IPS-15b (cell line): ENCODE data around the gene MYO1H.
"Not testable (repeated sequence)": the region's sequence is repeated elsewhere in the genome, so short reads cannot be mapped to it uniquely, and the experiment has no call there.

Source experiments
- H3K27me3 ChIP-seq: one replicate; pipeline ENCODE4 v1.6.1; 2013; ENCODE audit warnings: low read length; ENCODE audit not compliant: control insufficient read depth, insufficient read depth
- H3K36me3 ChIP-seq: one replicate; pipeline ENCODE4 v1.6.1; 2013; ENCODE audit warnings: low read length; ENCODE audit not compliant: control insufficient read depth, insufficient read depth
- H3K4me1 ChIP-seq: one replicate; pipeline ENCODE4 v1.6.1; 2013; ENCODE audit warnings: mild to moderate bottlenecking, low read length; ENCODE audit not compliant: control insufficient read depth, insufficient read depth
- H3K4me3 ChIP-seq: one replicate; pipeline ENCODE4 v1.5.1; 2013; ENCODE audit warnings: low read depth, low read length
- H3K9ac ChIP-seq: one replicate; pipeline ENCODE4 v1.6.1; 2013; ENCODE audit warnings: low read depth, mild to moderate bottlenecking, low read length
- H3K9me3 ChIP-seq: one replicate; pipeline ENCODE4 v1.6.1; 2013; ENCODE audit warnings: mild to moderate bottlenecking, low read length; ENCODE audit not compliant: control insufficient read depth, insufficient read depth

The MYO1H gene

GRCh38 chr12:109321294-109321693, 26.4 kb upstream of the MYO1H start:
- H3K27me3 ChIP-seq, H3K9ac ChIP-seq, H3K4me1 ChIP-seq, H3K36me3 ChIP-seq, H3K4me3 ChIP-seq, H3K9me3 ChIP-seq: not testable (repeated sequence)

GRCh38 chr12:109329003-109329402, 18.7 kb upstream of the MYO1H start:
- Histone ChIP-seq H3K4me3 (no peak overlapping the region), H3K9ac (no peak overlapping the region), H3K36me3 (no peaks in the 10 kb centered on the region), H3K4me1 (no peaks in the 10 kb centered on the region), H3K27me3 (no peaks in the 10 kb centered on the region), H3K9me3 (no peaks in the 10 kb centered on the region)

DNA sequence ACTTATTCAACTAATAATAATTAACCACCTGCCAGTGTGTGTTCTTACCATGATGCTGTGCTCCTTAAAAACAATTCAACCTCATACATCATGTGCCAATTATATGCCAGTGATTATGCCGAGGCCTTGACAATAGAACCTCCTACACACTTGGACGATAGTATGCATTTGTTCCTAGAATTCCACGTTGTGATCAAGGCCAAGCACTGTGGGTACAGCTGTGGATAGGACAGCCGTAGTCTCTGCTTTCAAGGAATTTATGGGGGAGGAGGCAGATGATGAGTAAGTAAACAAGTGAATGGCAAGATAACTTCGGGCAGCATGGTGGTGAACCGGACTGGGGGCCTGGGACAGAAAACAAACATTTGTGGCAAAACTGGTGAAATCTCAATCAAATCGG, 18.0 kb upstream of the MYO1H start:
- Histone ChIP-seq H3K4me3 (no peak overlapping the region), H3K4me1 (no peaks in the 10 kb centered on the region), H3K36me3 (no peaks in the 10 kb centered on the region), H3K9me3 (no peaks in the 10 kb centered on the region), H3K27me3 (no peaks in the 10 kb centered on the region), H3K9ac (no peak overlapping the region)

DNA sequence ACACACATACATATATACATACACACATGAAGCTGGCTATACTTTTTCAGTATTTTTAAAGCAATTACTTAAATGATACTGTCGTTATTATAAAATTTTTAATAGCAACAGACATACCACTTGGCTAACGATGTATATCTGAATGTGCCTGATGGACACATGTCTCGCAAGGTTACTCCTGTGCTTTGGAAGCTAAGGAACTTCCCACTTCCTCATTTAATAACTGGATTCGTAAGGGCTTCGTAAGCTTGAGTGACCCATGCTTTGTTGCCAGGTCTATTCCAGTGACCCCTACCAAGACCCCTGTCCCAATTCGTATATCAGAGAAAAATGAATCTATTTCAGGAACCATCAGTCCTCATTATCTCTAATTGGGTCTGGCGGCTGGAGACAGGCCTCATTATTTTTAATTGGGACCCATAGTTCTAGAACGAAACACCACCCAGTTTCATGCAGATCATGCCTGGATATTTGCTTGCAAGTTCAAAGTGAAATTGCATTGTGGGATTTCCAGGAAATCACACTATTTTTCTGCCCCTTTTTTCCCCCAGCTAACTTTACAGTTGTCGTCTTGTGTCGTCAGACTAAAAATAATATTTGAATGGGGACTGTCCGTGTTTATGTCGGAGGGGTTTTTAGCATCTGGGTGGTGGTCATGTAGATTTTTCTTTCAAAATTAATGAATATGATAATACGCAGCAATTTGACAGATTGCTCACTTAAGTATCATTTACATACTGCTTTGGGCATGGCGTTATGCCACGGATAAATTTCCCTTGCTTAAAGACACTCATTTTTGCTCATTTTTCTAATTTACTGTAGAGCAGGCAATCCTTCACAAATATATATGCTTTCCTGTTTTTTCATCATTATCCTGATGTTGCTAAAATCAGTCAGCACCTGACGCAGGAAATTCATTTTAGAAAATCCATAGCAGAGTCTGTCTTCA, 17.1 kb upstream of the MYO1H start:
- Histone ChIP-seq H3K9ac (no peak overlapping the region), H3K4me1 (no peaks in the 10 kb centered on the region), H3K4me3 (no peak overlapping the region), H3K9me3 (no peaks in the 10 kb centered on the region), H3K36me3 (no peaks in the 10 kb centered on the region), H3K27me3 (no peaks in the 10 kb centered on the region)

GRCh38 chr12:109331301-109331952, 16.3 kb upstream of the MYO1H start:
- H3K4me1 ChIP-seq, result no peaks in the 10 kb centered on the region
- H3K9me3 ChIP-seq, result no peaks in the 10 kb centered on the region
- H3K36me3 ChIP-seq, result no peaks in the 10 kb centered on the region
- H3K27me3 ChIP-seq, result no peaks in the 10 kb centered on the region
- no peak overlapping the region for H3K9ac ChIP-seq
- H3K4me3 ChIP-seq, result no peak overlapping the region

DNA sequence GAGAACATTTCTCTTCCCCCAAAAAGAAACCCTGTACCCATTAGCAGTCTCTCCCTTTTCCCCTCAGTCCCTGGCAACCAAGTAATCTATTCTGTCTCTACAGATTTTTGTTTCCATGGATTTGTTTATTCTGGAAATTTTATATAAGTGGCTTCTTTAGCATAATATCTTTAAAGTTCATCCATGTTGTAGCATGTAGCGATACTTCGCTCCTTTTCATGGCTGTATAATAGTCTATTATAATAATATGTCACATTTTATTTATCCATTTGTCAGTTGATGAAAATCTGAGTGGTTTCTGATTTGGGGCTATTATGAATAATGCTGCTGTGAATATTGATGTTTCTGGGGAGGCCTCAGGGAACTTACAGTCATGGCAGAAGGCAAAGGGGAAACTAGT, 12.8 kb upstream of the MYO1H start:
- H3K9ac ChIP-seq, result no peak overlapping the region
- no peaks in the 10 kb centered on the region for H3K36me3 ChIP-seq
- no peaks in the 10 kb centered on the region for H3K4me1 ChIP-seq
- no peak overlapping the region for H3K4me3 ChIP-seq
- no peaks in the 10 kb centered on the region for H3K9me3 ChIP-seq
- no peaks in the 10 kb centered on the region for H3K27me3 ChIP-seq

- Histone ChIP-seq H3K36me3 (no peaks in the 10 kb centered on the region), H3K27me3 (no peaks in the 10 kb centered on the region), H3K9me3 (no peaks in the 10 kb centered on the region)
These were observed 11.1 kb upstream of the MYO1H start for GRCh38 chr12:109336593-109336992.

GRCh38 chr12:109343677-109344076, 4.0 kb upstream of the MYO1H start:
- Histone ChIP-seq H3K9ac (no peak overlapping the region), H3K4me3 (no peak overlapping the region), H3K36me3 (no peaks in the 10 kb centered on the region), H3K9me3 (no peaks in the 10 kb centered on the region), H3K27me3 (no peaks in the 10 kb centered on the region), H3K4me1 (no peaks in the 10 kb centered on the region)

More at GRCh38 chr12:109336593-109336992, 11.1 kb upstream of the MYO1H start:
- no peak overlapping the region for H3K4me3 ChIP-seq
- no peaks in the 10 kb centered on the region for H3K4me1 ChIP-seq
- no peak overlapping the region for H3K9ac ChIP-seq

- Histone ChIP-seq H3K4me3 (no peak overlapping the region), H3K9ac (no peak overlapping the region), H3K4me1 (no peaks in the 10 kb centered on the region), H3K36me3 (no peaks in the 10 kb centered on the region), H3K9me3 (no peaks in the 10 kb centered on the region), H3K27me3 (no peaks in the 10 kb centered on the region)
These were observed 2.3 kb upstream of the MYO1H start for GRCh38 chr12:109345428-109345827.

DNA sequence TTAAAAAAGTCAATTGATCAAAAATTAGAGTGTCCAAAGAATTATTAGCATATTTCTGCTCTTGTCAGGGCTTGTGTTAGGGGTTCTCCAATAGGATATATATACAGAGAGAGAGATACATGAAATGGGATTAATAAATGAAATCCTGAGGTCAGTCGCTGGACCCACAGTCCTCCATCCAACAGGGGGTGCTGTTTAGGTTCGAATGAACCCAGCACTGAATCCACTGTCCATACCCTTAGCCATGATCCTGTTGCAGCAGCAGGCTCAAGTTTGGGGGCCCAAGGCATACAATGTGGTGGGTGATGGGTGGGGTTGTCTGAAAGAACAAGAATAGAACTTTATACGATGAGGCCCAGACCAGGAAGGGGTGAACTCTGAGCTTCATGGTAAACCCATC, 780 bp upstream of the MYO1H start:
- Histone ChIP-seq H3K4me1 (no peaks in the 10 kb centered on the region), H3K4me3 (no peak overlapping the region), H3K9ac (no peak overlapping the region), H3K36me3 (no peaks in the 10 kb centered on the region), H3K27me3 (no peaks in the 10 kb centered on the region), H3K9me3 (no peaks in the 10 kb centered on the region)

- Histone ChIP-seq H3K4me1 (no peaks in the 10 kb centered on the region), H3K9ac (no peak overlapping the region), H3K9me3 (no peaks in the 10 kb centered on the region), H3K4me3 (no peak overlapping the region), H3K36me3 (no peaks in the 10 kb centered on the region), H3K27me3 (no peaks in the 10 kb centered on the region)
These were observed 4.5 kb downstream of the MYO1H start for GRCh38 chr12:109352184-109352583.

GRCh38 chr12:109356577-109356976, 8.9 kb downstream of the MYO1H start:
- H3K4me1 ChIP-seq, result no peaks in the 10 kb centered on the region
- H3K9ac ChIP-seq, result no peak overlapping the region
- no peaks in the 10 kb centered on the region for H3K27me3 ChIP-seq
- H3K9me3 ChIP-seq, result no peaks in the 10 kb centered on the region
- no peaks in the 10 kb centered on the region for H3K36me3 ChIP-seq
- no peak overlapping the region for H3K4me3 ChIP-seq
